ENCODE measurements around the gene RGS6.

DNA sequence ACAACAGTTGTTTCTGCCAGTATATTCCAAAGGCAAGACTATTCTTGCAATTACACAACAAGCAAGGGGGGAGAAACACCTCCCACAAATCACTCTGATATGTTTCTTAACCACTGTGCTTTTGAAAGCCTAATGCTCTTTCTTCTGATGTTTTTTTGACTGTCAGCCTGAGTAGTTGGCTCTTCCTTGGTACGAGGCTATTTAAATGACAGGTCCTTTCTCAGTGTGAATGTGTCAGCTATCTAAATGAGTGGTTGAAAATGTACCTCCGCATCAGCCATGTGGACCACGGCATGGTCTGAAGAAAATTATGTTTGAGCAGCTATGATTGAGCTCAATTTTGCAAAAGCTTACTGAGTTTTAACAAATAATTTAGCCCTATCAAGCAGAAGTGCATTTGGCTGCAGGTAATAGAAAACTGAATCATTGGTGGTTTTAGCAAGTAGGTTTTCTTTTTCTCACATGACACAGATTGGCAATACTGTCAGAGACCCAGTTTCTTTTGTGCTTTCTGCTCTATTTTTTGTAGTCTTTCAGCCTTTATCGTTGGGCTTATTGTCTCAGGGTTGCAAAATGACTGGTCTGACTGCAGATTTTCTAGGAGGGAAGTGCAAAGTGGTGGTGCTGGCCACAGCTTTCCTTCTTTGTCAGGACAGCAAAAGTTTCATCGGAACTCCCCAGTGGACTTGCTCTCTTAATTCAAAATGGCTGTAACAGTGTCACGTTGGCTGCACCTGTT, 162.8 kb downstream of the RGS6 start:
- TF ChIP-seq, protein P1, sequence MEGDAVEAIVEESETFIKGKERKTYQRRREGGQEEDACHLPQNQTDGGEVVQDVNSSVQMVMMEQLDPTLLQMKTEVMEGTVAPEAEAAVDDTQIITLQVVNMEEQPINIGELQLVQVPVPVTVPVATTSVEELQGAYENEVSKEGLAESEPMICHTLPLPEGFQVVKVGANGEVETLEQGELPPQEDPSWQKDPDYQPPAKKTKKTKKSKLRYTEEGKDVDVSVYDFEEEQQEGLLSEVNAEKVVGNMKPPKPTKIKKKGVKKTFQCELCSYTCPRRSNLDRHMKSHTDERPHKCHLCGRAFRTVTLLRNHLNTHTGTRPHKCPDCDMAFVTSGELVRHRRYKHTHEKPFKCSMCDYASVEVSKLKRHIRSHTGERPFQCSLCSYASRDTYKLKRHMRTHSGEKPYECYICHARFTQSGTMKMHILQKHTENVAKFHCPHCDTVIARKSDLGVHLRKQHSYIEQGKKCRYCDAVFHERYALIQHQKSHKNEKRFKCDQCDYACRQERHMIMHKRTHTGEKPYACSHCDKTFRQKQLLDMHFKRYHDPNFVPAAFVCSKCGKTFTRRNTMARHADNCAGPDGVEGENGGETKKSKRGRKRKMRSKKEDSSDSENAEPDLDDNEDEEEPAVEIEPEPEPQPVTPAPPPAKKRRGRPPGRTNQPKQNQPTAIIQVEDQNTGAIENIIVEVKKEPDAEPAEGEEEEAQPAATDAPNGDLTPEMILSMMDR (IDR thresholded peaks at IDR 0.05; ENCODE audit: low read depth, low read length, missing input control), result no peak
- TF ChIP-seq HNF4G (IDR thresholded peaks at IDR 0.05), result no peak
- TF ChIP-seq GABPA (IDR thresholded peaks at IDR 0.05 in 1 of 2, conservative IDR thresholded peaks at IDR 0.05 in 1 of 2), result no peak
- no peak for TF ChIP-seq JUND (IDR thresholded peaks at IDR 0.05)
- TF ChIP-seq EGR1 (IDR thresholded peaks at IDR 0.05; ENCODE audit: low read depth in 2 of 2), result no peak
- no peak for TF ChIP-seq TAF1 (conservative IDR thresholded peaks at IDR 0.05)
- no peak for TF ChIP-seq RAD21 (IDR thresholded peaks at IDR 0.05)
